GM23338 (cell line): ENCODE data around the gene UNC45B. TPM values are rescaled to one million over a fixed set of nuclear protein-coding genes. Genes with fewer than 3 reads are reported as not detected.

Experiments
- ATAC-seq: fragments of 200-7000 bp; cut with Tn5 transposase; 3 replicates; pipeline ENCODE4 v1.9.1; 2020
- DNase-seq: peaks from one replicate; pipeline ENCODE4 v3.0.0-alpha.2; 2015; ENCODE audit warnings: low spot score
- H2AFZ ChIP-seq: fragments of 200-600 bp; sonication (generic); 2 replicates; pipeline ENCODE4 v1.8.0; 2016; ENCODE audit warnings: antibody characterized with exemption, mild to moderate bottlenecking, moderate library complexity
- H3F3A ChIP-seq: fragments of 200-600 bp; sonication (generic); replicated peaks from 2 replicates; pipeline ENCODE4 v1.8.0; 2017; ENCODE audit warnings: antibody characterized with exemption, mixed run types, low read depth
- H3K27ac ChIP-seq: fragments of 200-600 bp; sonication (generic); 2 replicates; pipeline ENCODE4 v1.6.1; 2016; ENCODE audit warnings: low read depth
- H3K27me3 ChIP-seq: fragments of 200-600 bp; sonication (generic); 2 replicates; pipeline ENCODE4 v1.8.0; 2016; ENCODE audit warnings: mild to moderate bottlenecking, mixed run types, moderate library complexity; ENCODE audit not compliant: insufficient read depth
- H3K36me3 ChIP-seq: fragments of 200-600 bp; sonication (generic); 2 replicates; pipeline ENCODE4 v1.8.0; 2016; ENCODE audit warnings: mild to moderate bottlenecking; ENCODE audit not compliant: insufficient read depth
- H3K4me1 ChIP-seq: fragments of 200-600 bp; sonication (generic); 2 replicates; pipeline ENCODE4 v1.8.0; 2016; ENCODE audit warnings: mild to moderate bottlenecking, moderate library complexity; ENCODE audit not compliant: insufficient read depth
- H3K4me2 ChIP-seq: fragments of 200-600 bp; sonication (generic); 2 replicates; pipeline ENCODE4 v1.7.1; 2017; ENCODE audit warnings: mixed run types
- H3K4me3 ChIP-seq: fragments of 200-600 bp; sonication (generic); 2 replicates; pipeline ENCODE4 v1.6.1; 2016; ENCODE audit warnings: mixed run types
- H3K79me2 ChIP-seq: fragments of 200-600 bp; sonication (generic); replicated peaks from 2 replicates; pipeline ENCODE4 v1.8.0; 2017; ENCODE audit warnings: mild to moderate bottlenecking; ENCODE audit not compliant: insufficient read depth
- H3K9me2 ChIP-seq: fragments of 200-600 bp; sonication (generic); 2 replicates; pipeline ENCODE4 v1.8.0; 2017; ENCODE audit not compliant: insufficient read depth
- H4K20me1 ChIP-seq: fragments of 200-600 bp; sonication (generic); replicated peaks from 2 replicates; pipeline ENCODE4 v1.8.0; 2017; ENCODE audit warnings: mild to moderate bottlenecking; ENCODE audit not compliant: insufficient read depth
- H3K27ac Mint-ChIP-seq: 2 replicates; pipeline ENCODE4 v1.8.0; 2020; ENCODE audit warnings: inconsistent platforms, mild to moderate bottlenecking, moderate library complexity, mixed read lengths
- H3K27me3 Mint-ChIP-seq: 3 replicates; pipeline ENCODE4 v1.8.0; 2022; ENCODE audit warnings: low read depth, mild to moderate bottlenecking, moderate library complexity, mixed read lengths, inconsistent platforms; ENCODE audit not compliant: insufficient read depth, poor library complexity
- H3K36me3 Mint-ChIP-seq: 3 replicates; pipeline ENCODE4 v1.8.0; 2021; ENCODE audit warnings: low read depth, mild to moderate bottlenecking, inconsistent platforms, moderate library complexity, mixed read lengths
- H3K4me1 Mint-ChIP-seq: 3 replicates; pipeline ENCODE4 v1.8.0; 2020; ENCODE audit warnings: mild to moderate bottlenecking, inconsistent platforms, mixed read lengths
- H3K4me3 Mint-ChIP-seq: 3 replicates; pipeline ENCODE4 v1.8.0; 2021; ENCODE audit warnings: moderate library complexity, mild to moderate bottlenecking, inconsistent platforms, mixed read lengths
- H3K9me3 Mint-ChIP-seq: 3 replicates; pipeline ENCODE4 v1.8.0; 2020; ENCODE audit warnings: moderate library complexity, mild to moderate bottlenecking, inconsistent platforms, mixed read lengths
- CREB1 ChIP-seq: fragments of 250-450 bp; sonication (Bioruptor Pico); IDR thresholded peaks from 2 replicates; pipeline ENCODE4 v1.5.0; 2020; ENCODE audit warnings: low read depth, mild to moderate bottlenecking, moderate library complexity
- CTCF ChIP-seq, 2 experiments: fragments of 200-600 bp in 1 of 2; sonication (generic) in 1 of 2; conservative IDR thresholded peaks; 2 replicates each; pipeline versions ENCODE4 v1.5.1 to v1.6.1; 2016 to 2017; ENCODE audit warnings: antibody characterized with exemption in 2 of 2, low read depth in 2 of 2, mild to moderate bottlenecking in 2 of 2, moderate library complexity in 1 of 2
- EZH2phosphoT487 ChIP-seq: fragments of 200-600 bp; sonication (generic); IDR thresholded peaks from one replicate; pipeline ENCODE4 v1.8.1; 2018; ENCODE audit warnings: antibody characterized with exemption; ENCODE audit not compliant: unreplicated experiment
- JUNB ChIP-seq: IDR thresholded peaks from one replicate; pipeline ENCODE4 v1.6.1; 2016; ENCODE audit warnings: antibody characterized with exemption; ENCODE audit not compliant: unreplicated experiment
- NANOG ChIP-seq: IDR thresholded peaks from 2 replicates; pipeline ENCODE4 v1.6.1; 2016; ENCODE audit warnings: antibody characterized with exemption, borderline replicate concordance
- POLR2AphosphoS5 ChIP-seq: IDR thresholded peaks from 2 replicates; pipeline ENCODE4 v1.6.1; 2016; ENCODE audit warnings: antibody characterized with exemption, low read depth
- REST ChIP-seq: IDR thresholded peaks from one replicate; pipeline ENCODE4 v1.6.1; 2018; ENCODE audit warnings: antibody characterized with exemption; ENCODE audit not compliant: unreplicated experiment
- ZNF331 ChIP-seq: fragments of 250-450 bp; sonication (Bioruptor Pico); IDR thresholded peaks from 2 replicates; pipeline ENCODE4 v1.5.0; 2020; ENCODE audit warnings: low read depth, mild to moderate bottlenecking, moderate library complexity
- polyA plus RNA-seq: library from polyadenylated mRNA; unstranded; fragments of >200 nt; fragmentation: Nextera tagmentation; extraction: Ambion mirVana; gene quantifications from 2 replicates; pipeline ENCODE4 v1.2.1, GENCODE V29; 2016
- total RNA-seq: library from RNA; depleted of rRNA; stranded (reverse); fragments of >200 nt; shearing (Covaris generic); gene quantifications from 2 replicates; pipeline ENCODE4 v1.2.3, GENCODE V29; 2014

UNC45B gene
- total and polyA plus RNA-seq, 2 experiments from 2014 or later, result 0.03 TPM; not detected in 1

GRCh38 chr17:35164716-35165115 lies 17.1 kb downstream of the UNC45B start (continued):
- TF ChIP-seq CTCF (conservative IDR thresholded peaks at IDR 0.05; ENCODE audit: low read depth in 2 of 2) (no peak), CREB1 (CRISPR knock-in tag) (no peak), POLR2AphosphoS5 (no peak), EZH2phosphoT487 (no peak), ZNF331 (no peak)

- H3K4me3 ChIP-seq, result no peak overlapping the region
- Mint-ChIP-seq H3K9me3 (no peaks in the 10 kb centered on the region), H3K4me1 (peaks cover 4% of the 10 kb centered on the region; the same call in 2 of the 3 replicates), H3K27ac (no peak overlapping the region), H3K4me3 (no peak overlapping the region), H3K27me3 (peaks cover 12% of the 10 kb centered on the region), H3K36me3 (no peaks in the 10 kb centered on the region)
- no peaks in the 10 kb centered on the region for H3K36me3 ChIP-seq
- no peaks in the 10 kb centered on the region for H4K20me1 ChIP-seq
- no peaks in the 10 kb centered on the region for H3F3A ChIP-seq
- H3K4me1 ChIP-seq, result peaks cover 2% of the 10 kb centered on the region; the same call in 1 of the 2 replicates
- no peaks in the 10 kb centered on the region for H3K79me2 ChIP-seq
- ATAC-seq (no peak), DNase-seq (no peak)
- no peaks in the 10 kb centered on the region for H3K27me3 ChIP-seq
- TF ChIP-seq ZNF331 (no peak), REST (no peak), JUNB (no peak), CTCF (conservative IDR thresholded peaks at IDR 0.05; ENCODE audit: low read depth in 2 of 2) (no peak), NANOG (no peak)
- no peak overlapping the region for H2AFZ ChIP-seq
- H3K27ac ChIP-seq, result no peak overlapping the region
- H3K9me2 ChIP-seq, result no peaks in the 10 kb centered on the region
- no peak overlapping the region for H3K4me2 ChIP-seq
These were observed 18.9 kb downstream of the UNC45B start for GRCh38 chr17:35166526-35166925.
